ENCODE measurements around the gene NT5C1A.

NT5C1A gene

GRCh38 chr1:39678889-39679288, 7.0 kb upstream of the NT5C1A start:
- H3K4me1 ChIP-seq (ENCODE audit: control insufficient read depth, insufficient read depth, low read depth, low read length), result no peaks in the 10 kb centered on the region
- no peak overlapping the region for H4K91ac ChIP-seq (ENCODE audit: low read length)
- peaks cover 3% of the 10 kb centered on the region for H3K9me3 ChIP-seq (ENCODE audit: control insufficient read depth, low read length)
- no peaks in the 10 kb centered on the region for H3K36me3 ChIP-seq (ENCODE audit: control insufficient read depth in 1 of 2, insufficient read depth in 2 of 2, low read depth in 1 of 2, low read length in 2 of 2)
- H2BK12ac ChIP-seq (ENCODE audit: low read length in 2 of 2), result no peak overlapping the region
- DNase-seq, result no peak
- H2BK15ac ChIP-seq (ENCODE audit: low read depth, poor library complexity, severe bottlenecking), result no peak overlapping the region
- no peak overlapping the region for H2BK5ac ChIP-seq (ENCODE audit: low read depth, low read length, poor library complexity, severe bottlenecking)
- H3K4me2 ChIP-seq (ENCODE audit: low read length, poor library complexity, severe bottlenecking), result no peak overlapping the region
- no peak overlapping the region for H2BK120ac ChIP-seq (ENCODE audit: low read depth, low read length)
- no peak overlapping the region for H3K14ac ChIP-seq (ENCODE audit: low read length in 2 of 2)
- H3K4me3 ChIP-seq (ENCODE audit: insufficient read depth in 1 of 2, low read depth in 1 of 2, low read length in 2 of 2), result no peak overlapping the region
- peaks cover 73% of the 10 kb centered on the region in 2 experiments for H3K27me3 ChIP-seq (ENCODE audit: control insufficient read depth in 1 of 2, insufficient read depth in 1 of 2, low read length in 2 of 2)
- no peak overlapping the region for H3K23ac ChIP-seq (ENCODE audit: low read length in 2 of 2)
- H4K8ac ChIP-seq (ENCODE audit: low read length), result no peak overlapping the region
- no peak overlapping the region for H2AFZ ChIP-seq (ENCODE audit: low read depth, low read length)
- no peaks in the 10 kb centered on the region for H3K79me1 ChIP-seq (replicated peaks; ENCODE audit: low read length, poor library complexity, severe bottlenecking)
- WGBS, result 86% methylated on average over 1 of the region's 2 CpGs
- no peak overlapping the region for H3K4ac ChIP-seq (ENCODE audit: low read depth in 1 of 2, low read length in 2 of 2)
- no peak overlapping the region for H3K18ac ChIP-seq (ENCODE audit: low read depth in 1 of 2, low read length in 2 of 2)
- H3K27ac ChIP-seq (ENCODE audit: low read length, poor library complexity, severe bottlenecking), result no peak overlapping the region
- no peak overlapping the region for H3K9ac ChIP-seq (ENCODE audit: low read length)
- H2AK5ac ChIP-seq (ENCODE audit: low read length, severe bottlenecking), result no peak overlapping the region

- Histone ChIP-seq H3K27me3 (ENCODE audit: control insufficient read depth in 1 of 2, insufficient read depth in 1 of 2, low read length in 2 of 2) (peaks cover 73% of the 10 kb centered on the region in 2 experiments), H2BK12ac (ENCODE audit: low read length in 2 of 2) (no peak overlapping the region), H3K4me1 (ENCODE audit: control insufficient read depth, insufficient read depth, low read depth, low read length) (no peaks in the 10 kb centered on the region), H3K18ac (ENCODE audit: low read depth in 1 of 2, low read length in 2 of 2) (no peak overlapping the region), H3K79me1 (replicated peaks; ENCODE audit: low read length, poor library complexity, severe bottlenecking) (no peaks in the 10 kb centered on the region), H2AK5ac (ENCODE audit: low read length, severe bottlenecking) (no peak overlapping the region), H2BK15ac (ENCODE audit: low read depth, poor library complexity, severe bottlenecking) (no peak overlapping the region), H4K91ac (ENCODE audit: low read length) (no peak overlapping the region), H2BK5ac (ENCODE audit: low read depth, low read length, poor library complexity, severe bottlenecking) (no peak overlapping the region), H3K9me3 (ENCODE audit: control insufficient read depth, low read length) (peaks cover 8% of the 10 kb centered on the region), H3K4me2 (ENCODE audit: low read length, poor library complexity, severe bottlenecking) (no peak overlapping the region), H2AFZ (ENCODE audit: low read depth, low read length) (no peak overlapping the region), H3K36me3 (ENCODE audit: control insufficient read depth in 1 of 2, insufficient read depth in 2 of 2, low read depth in 1 of 2, low read length in 2 of 2) (no peaks in the 10 kb centered on the region), H2BK120ac (ENCODE audit: low read depth, low read length) (no peak overlapping the region), H3K27ac (ENCODE audit: low read length, poor library complexity, severe bottlenecking) (no peak overlapping the region), H3K9ac (ENCODE audit: low read length) (no peak overlapping the region), H4K8ac (ENCODE audit: low read length) (no peak overlapping the region), H3K14ac (ENCODE audit: low read length in 2 of 2) (peak overlapping the region in 1 of 2 experiments; percentile 79), H3K4ac (ENCODE audit: low read depth in 1 of 2, low read length in 2 of 2) (no peak overlapping the region), H3K4me3 (ENCODE audit: insufficient read depth in 1 of 2, low read depth in 1 of 2, low read length in 2 of 2) (no peak overlapping the region), H3K23ac (ENCODE audit: low read length in 2 of 2) (no peak overlapping the region)
- 89% methylated on average over 4 of the region's 4 CpGs for WGBS
- DNase-seq, result no peak
Measured at GRCh38 chr1:39677645-39678044, 5.7 kb upstream of the NT5C1A start.

- Histone ChIP-seq H2BK120ac (ENCODE audit: low read depth, low read length) (no peak overlapping the region), H4K8ac (ENCODE audit: low read length) (no peak overlapping the region), H2BK15ac (ENCODE audit: low read depth, poor library complexity, severe bottlenecking) (no peak overlapping the region), H3K23ac (ENCODE audit: low read length in 2 of 2) (no peak overlapping the region), H3K4me1 (ENCODE audit: control insufficient read depth, insufficient read depth, low read depth, low read length) (peaks cover 3% of the 10 kb centered on the region), H2AFZ (ENCODE audit: low read depth, low read length) (no peak overlapping the region), H2BK12ac (ENCODE audit: low read length in 2 of 2) (no peak overlapping the region), H3K18ac (ENCODE audit: low read depth in 1 of 2, low read length in 2 of 2) (peak overlapping the region; percentile 16 to 44), H3K4me2 (ENCODE audit: low read length, poor library complexity, severe bottlenecking) (no peak overlapping the region), H3K27ac (ENCODE audit: low read length, poor library complexity, severe bottlenecking) (no peak overlapping the region), H3K9me3 (ENCODE audit: control insufficient read depth, low read length) (peaks cover 8% of the 10 kb centered on the region), H3K4ac (ENCODE audit: low read depth in 1 of 2, low read length in 2 of 2) (no peak overlapping the region), H4K91ac (ENCODE audit: low read length) (no peak overlapping the region), H3K4me3 (ENCODE audit: insufficient read depth in 1 of 2, low read depth in 1 of 2, low read length in 2 of 2) (no peak overlapping the region), H2BK5ac (ENCODE audit: low read depth, low read length, poor library complexity, severe bottlenecking) (no peak overlapping the region), H2AK5ac (ENCODE audit: low read length, severe bottlenecking) (no peak overlapping the region), H3K27me3 (ENCODE audit: control insufficient read depth in 1 of 2, insufficient read depth in 1 of 2, low read length in 2 of 2) (peaks cover 73% of the 10 kb centered on the region in 2 experiments), H3K36me3 (ENCODE audit: control insufficient read depth in 1 of 2, insufficient read depth in 2 of 2, low read depth in 1 of 2, low read length in 2 of 2) (no peaks in the 10 kb centered on the region), H3K79me1 (replicated peaks; ENCODE audit: low read length, poor library complexity, severe bottlenecking) (no peaks in the 10 kb centered on the region), H3K9ac (ENCODE audit: low read length) (no peak overlapping the region), H3K14ac (ENCODE audit: low read length in 2 of 2) (peak overlapping the region in 1 of 2 experiments; percentile 79)
- 70% methylated on average over 6 of the region's 6 CpGs for WGBS
- peak; percentile 38 for DNase-seq
Measured at GRCh38 chr1:39676948-39677548, 5.1 kb upstream of the NT5C1A start.

GRCh38 chr1:39675220-39675619, 3.3 kb upstream of the NT5C1A start:
- WGBS, result 100% methylated on average over 1 of the region's 1 CpG
- Histone ChIP-seq H2BK12ac (ENCODE audit: low read length in 2 of 2) (no peak overlapping the region), H4K91ac (ENCODE audit: low read length) (no peak overlapping the region), H3K27me3 (ENCODE audit: control insufficient read depth in 1 of 2, insufficient read depth in 1 of 2, low read length in 2 of 2) (peaks cover 73 to 75% of the 10 kb centered on the region in 2 experiments), H3K9ac (ENCODE audit: low read length) (no peak overlapping the region), H4K8ac (ENCODE audit: low read length) (no peak overlapping the region), H2BK5ac (ENCODE audit: low read depth, low read length, poor library complexity, severe bottlenecking) (no peak overlapping the region), H3K4me2 (ENCODE audit: low read length, poor library complexity, severe bottlenecking) (no peak overlapping the region), H3K79me1 (replicated peaks; ENCODE audit: low read length, poor library complexity, severe bottlenecking) (no peaks in the 10 kb centered on the region), H3K14ac (ENCODE audit: low read length in 2 of 2) (no peak overlapping the region), H3K27ac (ENCODE audit: low read length, poor library complexity, severe bottlenecking) (no peak overlapping the region), H2AK5ac (ENCODE audit: low read length, severe bottlenecking) (no peak overlapping the region), H3K4me3 (ENCODE audit: insufficient read depth in 1 of 2, low read depth in 1 of 2, low read length in 2 of 2) (no peak overlapping the region), H3K18ac (ENCODE audit: low read depth in 1 of 2, low read length in 2 of 2) (no peak overlapping the region), H2BK15ac (ENCODE audit: low read depth, poor library complexity, severe bottlenecking) (no peak overlapping the region), H3K23ac (ENCODE audit: low read length in 2 of 2) (no peak overlapping the region), H2BK120ac (ENCODE audit: low read depth, low read length) (no peak overlapping the region), H3K4ac (ENCODE audit: low read depth in 1 of 2, low read length in 2 of 2) (no peak overlapping the region), H3K9me3 (ENCODE audit: control insufficient read depth, low read length) (peaks cover 8% of the 10 kb centered on the region), H3K36me3 (ENCODE audit: control insufficient read depth in 1 of 2, insufficient read depth in 2 of 2, low read depth in 1 of 2, low read length in 2 of 2) (no peaks in the 10 kb centered on the region), H2AFZ (ENCODE audit: low read depth, low read length) (no peak overlapping the region), H3K4me1 (ENCODE audit: control insufficient read depth, insufficient read depth, low read depth, low read length) (peaks cover 14% of the 10 kb centered on the region)
- DNase-seq, result no peak
